Measurements from ENCODE around the gene PGAM4.

- TF ChIP-seq POLR2AphosphoS5 (IDR thresholded peaks at IDR 0.05; ENCODE audit: low read depth, low read length) (no peak), CTCF (IDR thresholded peaks at IDR 0.05) (no peak), REST (IDR thresholded peaks at IDR 0.05; ENCODE audit: insufficient read depth in 1 of 2, low read depth in 2 of 2, low read length in 1 of 2) (no peak), SIN3A (IDR thresholded peaks at IDR 0.05; ENCODE audit: borderline replicate concordance, insufficient read depth, low read depth, low read length) (no peak), TCF7L2 (IDR thresholded peaks at IDR 0.05; ENCODE audit: low read depth, low read length) (no peak)
Observed at GRCh38 chrX:77949840-77950239, 19.6 kb downstream of the PGAM4 start.

Measured in Panc1 (cell line).